ENCODE results near the gene ATP13A5. TPM values are rescaled to one million over a fixed set of nuclear protein-coding genes. Genes with fewer than 3 reads are reported as not detected.
A peak's percentile ranks its signal among the peaks of the same experiment; 100 is the strongest.

Gene ATP13A5
- total and polyA plus RNA-seq, 3 donors from 2014 or later: 0.16 to 0.26 (median 0.25) TPM

GRCh38 chr3:193388361-193388760, 9.8 kb upstream of the ATP13A5 start:
- Histone ChIP-seq H3K27ac (no peak overlapping the region), H3K36me3 (ENCODE audit: low read depth, missing control alignments) (no peaks in the 10 kb centered on the region), H3K27me3 (no peaks in the 10 kb centered on the region), H3K4me3 (no peak overlapping the region), H3K9me3 (no peaks in the 10 kb centered on the region), H3K4me1 (peaks cover 6% of the 10 kb centered on the region)
- no peak for TF ChIP-seq CTCF (IDR thresholded peaks at IDR 0.05)
- no peak for TF ChIP-seq POLR2A (IDR thresholded peaks at IDR 0.05)
- intact Hi-C loops (cut with DNase I; ENCODE audit: low total_unique reads): no loop called here
- 89% methylated on average over 6 of the region's 6 CpGs for WGBS, 2 donors
- no peak for DNase-seq

GRCh38 chr3:193387596-193387995, 9.0 kb upstream of the ATP13A5 start:
- 68 to 80% methylated on average over 2 of the region's 2 CpGs for whole genome bisulfite sequencing, 2 donors
- H3K4me1 ChIP-seq: peaks cover 6% of the 10 kb centered on the region
- no peaks in the 10 kb centered on the region for H3K36me3 ChIP-seq (ENCODE audit: low read depth, missing control alignments)
- no peak for TF ChIP-seq POLR2A (IDR thresholded peaks at IDR 0.05)
- TF ChIP-seq CTCF (IDR thresholded peaks at IDR 0.05): no peak
- no peaks in the 10 kb centered on the region for H3K9me3 ChIP-seq
- no peak overlapping the region for H3K4me3 ChIP-seq
- H3K27me3 ChIP-seq: no peaks in the 10 kb centered on the region
- intact Hi-C loops (cut with DNase I; ENCODE audit: low total_unique reads): no loop called here
- no peak overlapping the region for H3K27ac ChIP-seq
- DNase-seq: no peak

- Histone ChIP-seq H3K9me3 (no peaks in the 10 kb centered on the region), H3K4me3 (no peak overlapping the region), H3K36me3 (ENCODE audit: low read depth, missing control alignments) (no peaks in the 10 kb centered on the region), H3K4me1 (no peaks in the 10 kb centered on the region), H3K27me3 (no peaks in the 10 kb centered on the region), H3K27ac (no peak overlapping the region)
- DNase-seq: peak; percentile 16
- whole genome bisulfite sequencing, 2 donors: 37 to 52% methylated on average over 2 of the region's 2 CpGs
- intact Hi-C loops (cut with DNase I; ENCODE audit: low total_unique reads): no loop called here
- TF ChIP-seq POLR2A (IDR thresholded peaks at IDR 0.05) (no peak), CTCF (IDR thresholded peaks at IDR 0.05) (no peak)
These were observed 962 bp downstream of the ATP13A5 start for GRCh38 chr3:193377591-193377990.

- intact Hi-C loops (cut with DNase I; ENCODE audit: low total_unique reads): no loop called here
- Histone ChIP-seq H3K4me1 (no peaks in the 10 kb centered on the region), H3K9me3 (no peaks in the 10 kb centered on the region), H3K27me3 (no peaks in the 10 kb centered on the region), H3K4me3 (no peak overlapping the region), H3K36me3 (ENCODE audit: low read depth, missing control alignments) (no peaks in the 10 kb centered on the region), H3K27ac (no peak overlapping the region)
- TF ChIP-seq POLR2A (IDR thresholded peaks at IDR 0.05) (no peak), CTCF (IDR thresholded peaks at IDR 0.05) (no peak)
- no peak for DNase-seq
- whole genome bisulfite sequencing, 2 donors: 83 to 88% methylated on average over 8 of the region's 8 CpGs
These were observed 2.9 kb downstream of the ATP13A5 start for GRCh38 chr3:193375614-193376013.

GRCh38 chr3:193372783-193373182, 5.8 kb downstream of the ATP13A5 start:
- Histone ChIP-seq H3K27ac (no peak overlapping the region), H3K4me3 (no peak overlapping the region), H3K27me3 (no peaks in the 10 kb centered on the region), H3K36me3 (ENCODE audit: low read depth, missing control alignments) (no peaks in the 10 kb centered on the region), H3K4me1 (no peaks in the 10 kb centered on the region), H3K9me3 (no peaks in the 10 kb centered on the region)
- intact Hi-C loops (cut with DNase I; ENCODE audit: low total_unique reads): no loop called here
- DNase-seq: no peak
- TF ChIP-seq POLR2A (IDR thresholded peaks at IDR 0.05): no peak
